ENCODE results near the gene PNMA8C. TPM values are rescaled to one million over a fixed set of nuclear protein-coding genes. Genes with fewer than 3 reads are reported as not detected.

Gene PNMA8C
- total RNA-seq, 6 donors from 2014 or later: under 0.01 to 0.27 TPM; not detected in 4

DNA sequence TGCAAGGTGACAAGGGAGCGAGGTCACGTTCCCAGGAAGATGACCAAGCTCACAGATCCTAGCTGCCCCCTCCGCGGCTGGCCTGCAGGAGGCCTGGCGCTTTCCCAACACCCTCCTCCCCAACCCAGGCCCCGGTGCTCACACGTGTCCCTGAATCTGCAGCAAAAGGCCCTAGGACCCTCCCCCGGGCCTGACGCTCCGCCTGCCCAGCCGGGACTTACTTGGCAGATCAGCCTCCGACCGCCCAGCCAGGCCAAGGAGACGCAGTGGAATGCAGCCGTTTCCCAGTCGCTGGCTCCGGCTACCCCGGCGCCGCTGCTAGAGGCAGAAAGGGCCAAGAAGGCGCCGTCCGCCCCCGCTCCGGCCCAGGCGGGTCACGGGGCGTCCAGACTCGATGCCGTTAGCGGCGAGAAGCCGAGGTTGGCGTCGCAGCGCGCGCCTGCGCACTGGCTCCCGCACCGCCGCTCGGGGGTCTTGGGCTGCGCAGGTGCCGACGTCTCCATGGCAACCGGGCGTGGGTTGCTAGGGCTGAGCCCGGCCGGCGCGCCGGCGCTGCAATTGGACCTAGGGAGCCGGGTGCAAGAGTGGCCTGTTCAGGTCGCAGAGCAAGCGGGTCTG, 42.5 kb upstream of the PNMA8C start, which contains the start of gene PNMA8A:
TSS of gene PNMA8A (minus strand) at position 448 of the 618 bp plus-strand sequence. CDS start 528 bp downstream, outside the sequence.
- Histone ChIP-seq H3K9me3 (no peaks in the 10 kb centered on the region), H3K27ac (peak within 1 kb of the TSS in 3 of 4 donors; percentile 12 to 59 (median 35)), H3K27me3 (peaks cover 0 to 6% (median 3%) of the 10 kb centered on the region in 4 donors), H3K36me3 (no peaks in the 10 kb centered on the region), H3K4me1 (peaks cover 8 to 14% (median 10%) of the 10 kb centered on the region in 4 donors), H3K4me3 (peak within 1 kb of the TSS in 3 of 4 donors; percentile 29 to 49 (median 46))
- ATAC-seq (ENCODE audit: low FRiP score in 2 of 2) (peak; percentile 63 to 91), DNase-seq (peak in 1 of 2 donors; percentile 92)
- TF ChIP-seq POLR2A (IDR thresholded peaks at IDR 0.05): no peak
- TF ChIP-seq, protein P1, sequence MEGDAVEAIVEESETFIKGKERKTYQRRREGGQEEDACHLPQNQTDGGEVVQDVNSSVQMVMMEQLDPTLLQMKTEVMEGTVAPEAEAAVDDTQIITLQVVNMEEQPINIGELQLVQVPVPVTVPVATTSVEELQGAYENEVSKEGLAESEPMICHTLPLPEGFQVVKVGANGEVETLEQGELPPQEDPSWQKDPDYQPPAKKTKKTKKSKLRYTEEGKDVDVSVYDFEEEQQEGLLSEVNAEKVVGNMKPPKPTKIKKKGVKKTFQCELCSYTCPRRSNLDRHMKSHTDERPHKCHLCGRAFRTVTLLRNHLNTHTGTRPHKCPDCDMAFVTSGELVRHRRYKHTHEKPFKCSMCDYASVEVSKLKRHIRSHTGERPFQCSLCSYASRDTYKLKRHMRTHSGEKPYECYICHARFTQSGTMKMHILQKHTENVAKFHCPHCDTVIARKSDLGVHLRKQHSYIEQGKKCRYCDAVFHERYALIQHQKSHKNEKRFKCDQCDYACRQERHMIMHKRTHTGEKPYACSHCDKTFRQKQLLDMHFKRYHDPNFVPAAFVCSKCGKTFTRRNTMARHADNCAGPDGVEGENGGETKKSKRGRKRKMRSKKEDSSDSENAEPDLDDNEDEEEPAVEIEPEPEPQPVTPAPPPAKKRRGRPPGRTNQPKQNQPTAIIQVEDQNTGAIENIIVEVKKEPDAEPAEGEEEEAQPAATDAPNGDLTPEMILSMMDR (IDR thresholded peaks at IDR 0.05): no peak
- no peak for TF ChIP-seq POLR2AphosphoS5 (IDR thresholded peaks at IDR 0.05)
- no peak for TF ChIP-seq EP300 (IDR thresholded peaks at IDR 0.05)
- 46% methylated on average over 4 of the region's 57 CpGs; no CpG with 5 or more reads in 1 of the 2 donors for WGBS, 2 donors

DNA sequence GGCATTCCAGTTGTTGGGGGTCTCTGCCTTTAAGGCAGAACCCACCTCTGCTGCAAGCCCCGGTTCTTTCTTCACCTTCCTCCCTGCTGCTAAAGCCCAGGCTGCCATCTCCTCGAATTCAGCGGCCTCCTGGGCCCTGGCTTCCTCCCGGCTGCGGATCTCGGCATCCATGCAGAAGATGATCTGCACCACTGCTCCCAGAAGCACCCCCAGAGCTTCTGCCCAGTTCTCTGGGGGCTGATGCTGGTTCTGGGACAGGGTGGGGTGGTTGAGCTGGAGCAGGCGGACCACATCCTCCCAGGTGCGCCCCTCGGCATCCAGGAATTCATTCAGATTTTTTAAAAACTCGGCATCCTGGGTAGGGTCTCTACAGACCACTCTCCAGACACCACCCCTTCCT, 41.6 kb upstream of the PNMA8C start:
- 90% methylated on average over 8 to 10 of the region's 10 CpGs for WGBS, 2 donors
- H3K4me3 ChIP-seq: no peak overlapping the region
- H3K36me3 ChIP-seq: no peaks in the 10 kb centered on the region
- TF ChIP-seq POLR2AphosphoS5 (IDR thresholded peaks at IDR 0.05) (no peak), EP300 (IDR thresholded peaks at IDR 0.05) (no peak), POLR2A (IDR thresholded peaks at IDR 0.05) (no peak)
- peak in 1 of 2 donors; percentile 26 for DNase-seq
- no peak overlapping the region for H3K27ac ChIP-seq
- H3K27me3 ChIP-seq: peaks cover 0 to 6% (median 3%) of the 10 kb centered on the region in 4 donors
- peaks cover 8 to 14% (median 10%) of the 10 kb centered on the region in 4 donors for H3K4me1 ChIP-seq
- no peaks in the 10 kb centered on the region for H3K9me3 ChIP-seq
- no peak for ATAC-seq (ENCODE audit: low FRiP score in 2 of 2)

DNA sequence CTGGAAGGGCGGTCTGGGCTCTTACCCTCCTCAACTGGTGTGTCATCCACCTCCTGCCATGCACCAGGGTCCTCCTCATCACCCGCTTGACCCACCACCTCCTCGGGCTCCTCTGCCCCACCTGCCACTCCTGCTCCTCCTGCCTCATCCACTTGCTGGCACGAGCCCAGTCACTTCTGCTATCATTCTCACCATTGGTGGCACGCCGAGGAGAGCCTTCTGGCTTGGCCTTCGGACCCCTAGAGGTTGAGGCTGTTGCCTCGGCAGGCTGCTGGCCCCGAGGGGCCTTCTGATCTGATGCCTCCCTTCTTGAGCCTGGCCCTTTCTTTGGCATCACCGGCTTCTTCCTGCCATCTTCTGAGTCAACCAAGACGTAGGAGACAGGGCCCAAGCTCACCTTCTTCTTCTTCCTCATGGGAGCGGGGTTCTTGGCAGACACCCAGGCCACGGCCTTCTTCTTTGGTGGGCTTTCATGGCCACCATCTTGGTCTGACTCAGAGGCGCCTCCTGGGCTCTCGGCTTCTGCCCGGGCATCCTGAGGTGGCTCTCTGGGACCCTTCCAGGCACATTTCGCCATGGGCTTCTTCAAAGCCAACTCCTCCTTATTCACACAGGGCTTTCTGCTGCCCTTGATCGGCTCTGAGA, 40.9 kb upstream of the PNMA8C start:
- peaks cover 0 to 6% (median 3%) of the 10 kb centered on the region in 4 donors for H3K27me3 ChIP-seq
- no peaks in the 10 kb centered on the region for H3K36me3 ChIP-seq
- no peak overlapping the region for H3K4me3 ChIP-seq
- TF ChIP-seq POLR2A (IDR thresholded peaks at IDR 0.05): no peak
- TF ChIP-seq, protein P1 (IDR thresholded peaks at IDR 0.05): no peak
- no peak for TF ChIP-seq EP300 (IDR thresholded peaks at IDR 0.05)
- no peak for TF ChIP-seq POLR2AphosphoS5 (IDR thresholded peaks at IDR 0.05)
- H3K27ac ChIP-seq: no peak overlapping the region
- ATAC-seq (ENCODE audit: low FRiP score in 2 of 2): no peak
- WGBS, 2 donors: 95 to 96% methylated on average over 18 of the region's 18 CpGs
- no peaks in the 10 kb centered on the region for H3K9me3 ChIP-seq
- peak in 1 of 2 donors; percentile 45 for DNase-seq
- peaks cover 8 to 14% (median 10%) of the 10 kb centered on the region in 4 donors for H3K4me1 ChIP-seq

DNA sequence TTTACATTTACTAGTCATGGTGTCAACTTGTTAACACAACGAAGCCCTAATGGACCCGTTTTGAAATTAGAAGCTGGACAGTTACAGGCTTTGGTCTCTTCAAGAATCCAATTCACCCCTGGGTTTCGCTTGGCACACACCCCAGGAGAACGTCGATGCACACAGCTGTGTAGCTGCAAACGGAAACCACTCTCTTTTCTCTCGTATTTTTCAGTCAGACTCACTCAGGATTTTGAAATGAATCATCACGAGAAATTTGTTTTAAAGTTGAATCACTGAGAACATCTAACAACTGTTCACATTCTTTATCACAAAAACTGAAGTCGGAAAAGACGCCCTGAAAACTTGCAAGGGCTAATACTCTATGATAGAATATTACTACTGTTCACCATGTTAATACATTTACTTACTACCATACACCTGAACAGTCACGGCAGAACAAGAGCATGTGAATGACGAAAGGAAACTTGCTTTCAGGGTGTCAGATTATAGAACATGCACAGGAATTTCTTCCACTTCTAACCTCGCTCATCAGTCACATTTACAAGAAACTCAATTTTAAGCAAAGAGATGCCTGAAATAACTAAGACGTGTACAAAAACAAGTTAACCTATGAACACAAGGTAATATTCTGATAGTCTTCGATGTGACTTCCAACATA, 37.9 kb upstream of the PNMA8C start:
- Histone ChIP-seq H3K4me3 (no peak overlapping the region), H3K4me1 (peaks cover 6 to 9% (median 8%) of the 10 kb centered on the region in 4 donors), H3K27me3 (peaks cover 0 to 6% (median 3%) of the 10 kb centered on the region in 4 donors), H3K9me3 (no peaks in the 10 kb centered on the region), H3K36me3 (no peaks in the 10 kb centered on the region), H3K27ac (no peak overlapping the region)
- WGBS, 2 donors: 63 to 67% methylated on average over 15 of the region's 15 CpGs
- DNase-seq (no peak), ATAC-seq (ENCODE audit: low FRiP score in 2 of 2) (peak in 1 of 2 donors; percentile 52)
- TF ChIP-seq POLR2AphosphoS5 (IDR thresholded peaks at IDR 0.05) (no peak), EP300 (IDR thresholded peaks at IDR 0.05) (no peak)

DNA sequence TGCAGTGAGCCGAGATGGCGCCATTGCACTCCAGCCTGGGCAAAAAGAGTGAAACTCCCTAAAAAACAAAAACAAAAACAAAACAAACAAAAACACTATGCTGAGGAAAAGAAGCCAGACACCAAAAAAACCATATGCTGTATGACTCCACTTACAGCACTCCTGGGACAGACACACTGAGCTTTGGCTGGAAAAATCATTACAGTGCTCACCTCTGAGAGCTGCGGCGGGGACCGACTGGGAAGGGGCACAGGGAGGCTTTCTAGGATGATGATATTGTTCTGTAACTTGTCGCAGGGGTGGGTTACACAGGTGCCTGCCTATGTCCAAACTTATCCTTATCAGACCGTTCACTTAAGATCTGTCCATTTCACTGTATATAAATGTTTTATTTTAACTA, 34.8 kb upstream of the PNMA8C start:
- no peak overlapping the region for H3K27ac ChIP-seq
- no peaks in the 10 kb centered on the region for H3K27me3 ChIP-seq
- no peaks in the 10 kb centered on the region for H3K4me1 ChIP-seq
- ATAC-seq (ENCODE audit: low FRiP score in 2 of 2): no peak
- no peaks in the 10 kb centered on the region for H3K36me3 ChIP-seq
- WGBS, 2 donors: 78 to 91% methylated on average over 7 of the region's 7 CpGs
- no peak for TF ChIP-seq POLR2A (IDR thresholded peaks at IDR 0.05)
- no peak for TF ChIP-seq POLR2AphosphoS5 (IDR thresholded peaks at IDR 0.05)
- no peak for TF ChIP-seq EP300 (IDR thresholded peaks at IDR 0.05)
- TF ChIP-seq, protein P1 (IDR thresholded peaks at IDR 0.05): no peak
- no peak for DNase-seq
- H3K9me3 ChIP-seq: no peaks in the 10 kb centered on the region
- H3K4me3 ChIP-seq: no peak overlapping the region
